Measurements from ENCODE around the gene PDGFD. TPM values are rescaled to one million over a fixed set of nuclear protein-coding genes. Genes with fewer than 3 reads are reported as not detected.

Gene PDGFD
- total RNA-seq, 2 donors from 2014 or later, result 2.3 to 4.8 TPM

GRCh38 chr11:104093426-104094280, 70.3 kb downstream of the PDGFD start:
- TF ChIP-seq CTCF (conservative IDR thresholded peaks at IDR 0.05), result no peak
- no peak for DNase-seq
- H3K4me3 ChIP-seq (ENCODE audit: low read length), result no peak overlapping the region
- Mint-ChIP-seq H3K4me1 (peaks cover 8% of the 10 kb centered on the region), H3K27ac (no peak overlapping the region), H3K4me3 (no peak overlapping the region), H3K9me3 (no peaks in the 10 kb centered on the region), H3K36me3 (ENCODE audit: low read depth) (no peaks in the 10 kb centered on the region), H3K27me3 (ENCODE audit: insufficient read depth) (no peaks in the 10 kb centered on the region)
- H3K36me3 ChIP-seq (ENCODE audit: control insufficient read depth, insufficient read depth, low read length), result no peaks in the 10 kb centered on the region
- H3K9me3 ChIP-seq (ENCODE audit: control insufficient read depth, low read length), result no peaks in the 10 kb centered on the region
- no peak overlapping the region for H3K9ac ChIP-seq (ENCODE audit: extremely low read depth, low read length, poor library complexity, severe bottlenecking)
- H3K27me3 ChIP-seq (ENCODE audit: control insufficient read depth, insufficient read depth, low read length, poor library complexity, severe bottlenecking), result no peaks in the 10 kb centered on the region
- 88 to 96% methylated on average over 4 to 5 of the region's 5 CpGs for WGBS, 2 experiments (ENCODE audit: insufficient coverage in 1 of 2, insufficient read length in 1 of 2)
- no peaks in the 10 kb centered on the region for H3K4me1 ChIP-seq (ENCODE audit: control insufficient read depth, insufficient read depth, low read length)
- no peak overlapping the region for H3K27ac ChIP-seq (ENCODE audit: low read depth, low read length)

GRCh38 chr11:104092744-104093143, 71.2 kb downstream of the PDGFD start:
- H3K27ac Mint-ChIP-seq, result no peak overlapping the region
- Histone ChIP-seq H3K27me3 (ENCODE audit: control insufficient read depth, insufficient read depth, low read length, poor library complexity, severe bottlenecking) (no peaks in the 10 kb centered on the region), H3K9ac (ENCODE audit: extremely low read depth, low read length, poor library complexity, severe bottlenecking) (no peak overlapping the region), H3K4me1 (ENCODE audit: control insufficient read depth, insufficient read depth, low read length) (no peaks in the 10 kb centered on the region), H3K27ac (ENCODE audit: low read depth, low read length) (no peak overlapping the region), H3K4me3 (ENCODE audit: low read length) (no peak overlapping the region), H3K9me3 (ENCODE audit: control insufficient read depth, low read length) (no peaks in the 10 kb centered on the region), H3K36me3 (ENCODE audit: control insufficient read depth, insufficient read depth, low read length) (no peaks in the 10 kb centered on the region)
- no peak for DNase-seq
- no peak for TF ChIP-seq CTCF (conservative IDR thresholded peaks at IDR 0.05)
- no peaks in the 10 kb centered on the region for H3K27me3 Mint-ChIP-seq (ENCODE audit: insufficient read depth)
- H3K4me3 Mint-ChIP-seq, result no peak overlapping the region
- H3K4me1 Mint-ChIP-seq, result peaks cover 10% of the 10 kb centered on the region
- 96 to 100% methylated on average over 2 of the region's 2 CpGs for WGBS, 2 experiments (ENCODE audit: insufficient coverage in 1 of 2, insufficient read length in 1 of 2)
- H3K9me3 Mint-ChIP-seq, result no peaks in the 10 kb centered on the region
- no peaks in the 10 kb centered on the region for H3K36me3 Mint-ChIP-seq (ENCODE audit: low read depth)

GRCh38 chr11:104091281-104092096, 72.5 kb downstream of the PDGFD start:
- TF ChIP-seq CTCF (conservative IDR thresholded peaks at IDR 0.05), result no peak
- no peak overlapping the region for H3K4me3 Mint-ChIP-seq

More at GRCh38 chr11:104091281-104092096, 72.5 kb downstream of the PDGFD start:
- Histone ChIP-seq H3K27ac (ENCODE audit: low read depth, low read length) (no peak overlapping the region), H3K36me3 (ENCODE audit: control insufficient read depth, insufficient read depth, low read length) (no peaks in the 10 kb centered on the region), H3K9me3 (ENCODE audit: control insufficient read depth, low read length) (no peaks in the 10 kb centered on the region), H3K9ac (ENCODE audit: extremely low read depth, low read length, poor library complexity, severe bottlenecking) (no peak overlapping the region), H3K4me3 (ENCODE audit: low read length) (no peak overlapping the region), H3K27me3 (ENCODE audit: control insufficient read depth, insufficient read depth, low read length, poor library complexity, severe bottlenecking) (no peaks in the 10 kb centered on the region), H3K4me1 (ENCODE audit: control insufficient read depth, insufficient read depth, low read length) (no peaks in the 10 kb centered on the region)
- Mint-ChIP-seq H3K9me3 (no peaks in the 10 kb centered on the region), H3K36me3 (ENCODE audit: low read depth) (no peaks in the 10 kb centered on the region), H3K27me3 (ENCODE audit: insufficient read depth) (no peaks in the 10 kb centered on the region), H3K4me1 (peaks cover 10% of the 10 kb centered on the region), H3K27ac (no peak overlapping the region)
- WGBS, 2 experiments (ENCODE audit: insufficient coverage in 1 of 2, insufficient read length in 1 of 2), result 100% methylated on average over 2 of the region's 4 CpGs; no CpG with 5 or more reads in 1 of the 2 experiments
- no peak for DNase-seq
